ENCODE results near the gene LCN12. TPM values are rescaled to one million over a fixed set of nuclear protein-coding genes. Genes with fewer than 3 reads are reported as not detected.

The LCN12 gene, protein sequence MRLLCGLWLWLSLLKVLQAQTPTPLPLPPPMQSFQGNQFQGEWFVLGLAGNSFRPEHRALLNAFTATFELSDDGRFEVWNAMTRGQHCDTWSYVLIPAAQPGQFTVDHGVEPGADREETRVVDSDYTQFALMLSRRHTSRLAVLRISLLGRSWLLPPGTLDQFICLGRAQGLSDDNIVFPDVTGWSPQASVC
- not detected in 2 replicates for total RNA-seq

DNA sequence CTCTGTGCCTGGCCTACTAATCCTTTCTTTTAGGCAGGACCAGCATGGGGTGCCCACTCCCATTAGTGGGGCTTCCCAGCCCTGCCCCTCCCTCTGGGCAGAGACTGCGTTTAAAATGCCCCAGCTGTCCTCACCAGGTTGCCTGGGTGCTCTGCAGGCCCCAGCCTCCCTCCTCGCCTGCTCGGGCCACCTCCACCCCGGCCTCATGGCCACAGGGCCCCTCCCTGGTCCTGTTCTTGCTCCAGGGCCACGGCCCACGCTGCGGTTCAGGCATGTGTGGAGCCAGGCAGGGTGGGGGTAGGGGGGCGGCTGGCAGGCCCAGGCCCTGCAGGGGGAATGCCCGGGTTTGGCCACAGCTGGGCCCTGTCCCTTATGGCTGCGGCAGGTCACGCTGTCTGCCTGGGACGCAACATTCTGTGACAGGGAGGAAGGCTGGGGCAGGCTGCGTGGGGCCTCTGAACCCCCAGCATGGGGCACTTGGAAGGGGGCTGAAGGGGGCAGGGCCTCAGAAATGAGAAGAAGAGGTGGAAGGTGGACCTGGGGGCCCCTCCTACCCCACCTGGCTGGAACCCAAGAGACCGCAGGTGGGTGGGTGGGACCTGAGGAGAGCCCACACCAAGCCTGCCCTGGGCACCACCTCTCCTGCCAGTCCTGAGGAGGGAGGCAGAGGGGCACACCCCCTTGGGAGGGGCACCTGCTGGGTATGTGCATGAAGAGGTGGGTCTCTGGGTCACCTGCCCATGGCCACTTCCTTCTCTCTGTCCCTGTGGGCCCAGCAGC is at the start of gene LCN12:
LCN12 (plus strand) TSS at position 733 of the 780 bp plus-strand sequence. CDS start 55 bp downstream, outside the sequence.

DNA sequence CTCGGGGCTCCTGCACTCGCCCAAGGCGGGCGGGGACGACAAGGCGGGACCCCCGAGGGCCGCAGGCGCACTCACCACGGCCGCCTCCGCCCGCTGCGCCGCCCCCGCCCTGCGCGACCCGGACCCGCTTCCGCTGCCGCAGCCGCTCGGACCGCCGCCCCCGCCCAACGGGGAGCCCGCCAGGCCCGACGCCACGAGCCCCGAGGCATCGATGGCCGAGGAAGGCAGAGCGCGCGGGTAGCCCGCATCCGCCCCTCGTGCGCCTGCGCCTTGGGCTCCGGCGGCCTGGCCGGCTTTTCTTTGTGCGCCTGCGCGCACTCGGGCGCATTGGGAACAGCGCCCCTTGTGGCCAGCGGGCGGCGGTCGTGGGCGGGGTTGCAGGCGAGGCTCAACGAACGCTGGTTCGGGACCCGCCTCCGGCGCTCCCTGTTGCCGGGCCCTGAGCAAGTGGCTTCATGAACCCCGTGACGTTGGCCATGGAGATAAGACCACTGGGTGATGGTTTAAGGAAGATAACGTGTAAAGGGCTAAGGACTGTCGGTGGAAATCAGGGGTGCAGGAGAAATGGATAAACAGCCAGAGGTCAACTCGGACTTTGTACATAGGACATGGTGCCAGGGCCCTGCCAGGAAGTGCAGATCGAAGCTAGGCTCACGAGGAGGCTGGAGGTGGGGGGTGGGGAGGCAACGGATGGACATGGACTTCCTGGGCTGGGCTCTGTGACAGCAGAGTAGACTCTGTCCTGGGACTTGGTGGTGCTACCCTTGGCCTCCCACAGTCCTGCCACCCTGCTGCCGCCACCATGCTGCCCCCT is 7.3 kb upstream of the LCN12 start, which contains the start of the genes C8G and FBXW5:
C8G (plus strand) TSS at position 725 of the 814 bp plus-strand sequence; CDS start at position 803, 78 bp downstream.
FBXW5 (minus strand) TSS at position 220 of the 814 bp plus-strand sequence. CDS start 655 bp downstream, outside the sequence.

DNA sequence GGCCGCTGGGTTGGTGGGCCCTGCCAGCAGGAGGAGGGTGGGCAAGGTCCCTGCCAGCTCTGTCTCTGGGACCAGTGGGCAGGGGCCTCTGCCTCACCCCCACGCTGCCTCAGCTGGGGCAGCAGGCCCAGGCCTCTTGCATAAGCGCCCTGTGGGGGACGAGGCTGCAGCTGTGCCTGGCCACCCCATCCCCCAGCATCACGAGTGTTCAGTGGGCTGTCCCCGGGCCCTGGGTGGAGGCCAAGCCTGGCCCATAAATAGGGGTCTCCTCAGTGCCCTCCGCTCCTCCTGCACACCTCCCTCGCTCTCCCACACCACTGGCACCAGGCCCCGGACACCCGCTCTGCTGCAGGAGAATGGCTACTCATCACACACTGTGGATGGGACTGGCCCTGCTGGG is 25.1 kb downstream of the LCN12 start, which contains the start of gene PTGDS:
PTGDS (plus strand) TSS at position 282 of the 400 bp plus-strand sequence; CDS start at position 357, 75 bp downstream.

DNA sequence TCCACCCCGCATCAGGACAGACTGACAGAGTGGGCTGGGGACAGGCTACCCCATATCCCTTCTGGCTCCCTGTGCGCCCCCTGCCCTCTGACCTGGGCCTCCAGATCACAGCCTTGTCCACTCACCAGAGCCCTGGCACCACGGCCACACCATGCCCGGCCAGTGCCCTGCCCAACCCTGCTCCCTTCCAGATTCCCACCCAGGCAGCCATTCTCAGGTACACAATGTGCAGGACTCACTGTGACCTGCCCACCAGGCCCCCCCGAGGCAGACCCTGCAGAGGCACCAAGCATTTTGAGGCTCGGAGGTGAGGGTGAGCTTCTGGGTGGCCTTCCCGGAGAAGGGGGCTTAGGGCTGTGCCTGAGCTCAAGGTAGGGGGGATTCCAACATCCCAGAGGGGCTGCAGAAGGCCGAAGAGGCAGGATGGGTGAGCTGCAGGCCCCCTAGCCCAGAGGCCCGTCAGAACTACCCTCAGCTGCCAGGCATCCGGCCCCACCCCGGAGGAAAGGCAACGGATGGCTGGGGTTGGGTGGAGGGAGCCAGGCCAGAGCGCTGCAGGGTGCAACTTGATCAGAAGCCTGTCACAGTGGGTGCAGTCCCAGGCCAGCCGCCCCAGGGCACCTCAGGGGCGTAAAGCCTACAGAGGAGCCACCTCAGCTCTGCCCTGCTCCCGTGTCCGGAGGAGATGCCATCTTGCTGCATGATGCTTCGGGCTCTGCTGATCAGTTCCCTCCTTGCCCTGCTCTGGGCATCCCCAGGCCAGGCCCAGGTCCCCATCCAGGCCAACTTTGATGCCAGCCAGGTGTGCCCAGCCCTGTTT is 30.4 kb downstream of the LCN12 start, which contains the start of gene LCNL1:
LCNL1 (plus strand) TSS at position 762 of the 820 bp plus-strand sequence. CDS start 594 bp downstream, outside the sequence.

DNA sequence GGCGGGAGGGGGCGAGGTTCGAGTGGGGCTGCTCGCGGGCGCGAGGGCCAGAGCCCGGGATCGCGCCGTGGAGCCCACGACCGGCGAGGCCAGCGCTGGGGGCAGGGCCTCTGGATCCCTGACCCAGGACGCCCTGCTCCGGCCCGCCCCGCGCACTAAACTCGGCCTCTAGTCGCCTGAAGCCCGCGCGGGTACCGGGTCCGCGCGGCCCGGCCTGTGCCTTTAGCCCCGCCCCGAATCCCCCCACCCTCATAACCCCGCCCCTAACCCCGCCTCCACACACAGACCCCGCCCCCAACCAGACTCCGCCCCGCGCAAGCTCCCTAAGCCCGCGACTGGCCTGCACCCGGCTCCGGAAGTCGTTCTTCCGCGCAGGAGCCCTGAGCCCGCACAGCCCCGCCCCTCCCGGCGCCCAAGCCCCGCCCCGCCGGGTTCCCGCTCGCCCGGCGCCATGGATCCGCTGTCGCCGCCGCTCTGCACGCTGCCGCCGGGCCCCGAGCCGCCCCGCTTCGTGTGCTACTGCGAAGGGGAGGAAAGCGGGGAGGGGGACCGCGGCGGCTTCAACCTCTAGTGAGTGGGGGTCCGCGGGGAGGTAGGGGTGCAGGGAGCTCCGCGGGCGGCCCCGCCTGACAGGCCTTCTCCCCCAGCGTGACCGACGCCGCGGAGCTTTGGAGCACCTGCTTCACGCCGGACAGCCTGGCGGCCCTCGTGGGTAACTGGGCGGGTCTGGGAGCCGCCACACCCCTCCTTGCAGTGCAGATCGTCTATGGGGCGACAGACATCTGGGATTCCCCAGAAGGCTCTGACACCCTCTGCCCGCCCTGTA is 40.1 kb downstream of the LCN12 start, which contains the start of gene PAXX:
PAXX (plus strand) TSS at position 430 of the 826 bp plus-strand sequence; CDS start at position 452, 22 bp downstream.

DNA sequence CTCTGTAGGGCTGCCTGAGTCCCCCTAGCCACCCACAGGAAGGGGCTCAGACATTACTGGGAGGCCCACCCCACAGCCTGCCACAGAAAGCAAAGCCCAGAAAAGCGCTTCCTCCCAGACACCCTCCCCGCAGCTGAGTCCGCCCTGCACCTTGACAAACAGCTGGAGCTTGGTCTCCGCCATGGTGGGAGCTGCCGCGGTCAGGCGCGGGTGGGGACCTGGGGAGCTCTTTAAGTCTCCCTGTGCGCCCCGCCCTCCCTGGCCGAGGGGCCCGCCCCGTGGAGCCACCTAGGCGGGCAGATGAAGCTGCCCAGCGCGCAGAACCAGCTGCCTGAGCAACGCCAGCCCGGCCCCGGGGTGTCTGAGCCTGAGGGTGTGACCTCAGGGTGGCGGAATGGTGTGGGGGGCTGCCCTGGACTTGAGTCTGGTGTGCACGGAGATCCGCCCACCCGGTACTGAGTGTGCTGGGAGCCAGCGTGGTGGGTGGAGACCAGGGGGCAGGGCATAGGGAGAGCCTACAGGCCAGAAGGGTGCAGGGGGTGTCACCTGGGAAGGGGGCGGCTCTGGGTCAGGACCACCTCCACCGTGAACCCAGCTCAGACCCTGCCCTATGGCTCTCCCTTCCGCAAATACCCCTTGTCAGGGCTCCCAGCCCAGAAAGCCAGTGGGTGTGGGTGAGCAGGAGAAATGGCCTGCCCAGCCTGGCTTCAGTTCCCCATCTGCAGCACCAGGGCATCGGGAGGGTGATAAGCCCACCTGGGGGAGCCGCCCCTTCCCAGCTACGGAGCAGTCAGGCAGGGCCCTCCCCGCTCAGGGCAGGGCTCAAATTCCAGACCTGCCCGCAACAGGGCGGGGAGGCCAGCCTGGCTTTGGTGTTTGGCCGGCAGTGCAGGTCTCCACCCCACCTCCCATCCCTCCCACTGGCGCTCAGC is 44.6 kb downstream of the LCN12 start, which contains the start of gene CLIC3:
CLIC3 (minus strand) TSS at position 208 of the 932 bp plus-strand sequence; CDS start at position 183, 25 bp downstream.

Other genes starting within 250 kb of the LCN12 start
- gene DIPK1B, start 239.7 kb upstream of the LCN12 start, total RNA-seq, result 171 and 201 TPM in 2 replicates
- gene LCN10, start 209.3 kb upstream of the LCN12 start, total RNA-seq, result not detected in 2 replicates
- gene LCN6, start 203.7 kb upstream of the LCN12 start, total RNA-seq, result not detected in 2 replicates
- gene LCN8, start 194.0 kb upstream of the LCN12 start, total RNA-seq, result not detected in 2 replicates
- not detected in 2 replicates for gene LCN15, start 187.8 kb upstream of the LCN12 start, total RNA-seq
- gene TMEM141, start 160.9 kb upstream of the LCN12 start, total RNA-seq, result 105 and 109 TPM in 2 replicates
- under 0.01 and 0.46 TPM in 2 replicates for gene CCDC183, start 155.9 kb upstream of the LCN12 start, total RNA-seq
- 57.9 and 64.6 TPM in 2 replicates for gene RABL6, start 144.3 kb upstream of the LCN12 start, total RNA-seq
- gene AJM1, start 109.8 kb upstream of the LCN12 start, total RNA-seq, result 0.61 and 0.65 TPM in 2 replicates
- gene PHPT1, start 102.9 kb upstream of the LCN12 start, total RNA-seq, result 91.8 and 130 TPM in 2 replicates
- gene MAMDC4, start 99.9 kb upstream of the LCN12 start, total RNA-seq, result 0.32 and 1.5 TPM in 2 replicates
- 352 and 430 TPM in 2 replicates for gene EDF1, start 86.0 kb upstream of the LCN12 start, total RNA-seq
- gene TRAF2, start 65.8 kb upstream of the LCN12 start, total RNA-seq, result 11.1 and 11.4 TPM in 2 replicates
- gene FBXW5, start 7.5 kb upstream of the LCN12 start, total RNA-seq, result 124 and 151 TPM in 2 replicates
- not detected in 2 replicates for gene C8G, start 7.0 kb upstream of the LCN12 start, total RNA-seq
- 0.65 TPM in 1 of 2 replicates, not detected in the other for gene PTGDS, start 25.2 kb downstream of the LCN12 start, total RNA-seq
- gene LCNL1, start 30.7 kb downstream of the LCN12 start, total RNA-seq, result not detected in 2 replicates
- 18.8 and 26.0 TPM in 2 replicates for gene PAXX, start 40.1 kb downstream of the LCN12 start, total RNA-seq
- 0.32 TPM in 1 of 2 replicates, not detected in the other for gene CLIC3, start 44.3 kb downstream of the LCN12 start, total RNA-seq
- 4.0 and 8.4 TPM in 2 replicates for gene ABCA2, start 76.0 kb downstream of the LCN12 start, total RNA-seq
- not detected in 2 replicates for gene FUT7, start 79.8 kb downstream of the LCN12 start, total RNA-seq
- 28.3 and 29.2 TPM in 2 replicates for gene NPDC1, start 93.9 kb downstream of the LCN12 start, total RNA-seq
- gene ENTPD2, start 101.8 kb downstream of the LCN12 start, total RNA-seq, result not detected in 2 replicates
- gene SAPCD2, start 118.3 kb downstream of the LCN12 start, total RNA-seq, result 15.3 and 19.3 TPM in 2 replicates
- 6.2 and 15.8 TPM in 2 replicates for gene UAP1L1, start 125.2 kb downstream of the LCN12 start, total RNA-seq
- gene MAN1B1, start 134.7 kb downstream of the LCN12 start, total RNA-seq, result 57.0 and 64.3 TPM in 2 replicates
- 63.1 and 69.8 TPM in 2 replicates for gene DPP7, start 162.5 kb downstream of the LCN12 start, total RNA-seq
- gene GRIN1, start 186.9 kb downstream of the LCN12 start, total RNA-seq, result under 0.01 TPM in 2 replicates
- not detected in 2 replicates for gene LRRC26, start 217.8 kb downstream of the LCN12 start, total RNA-seq
- gene TMEM210, start 219.8 kb downstream of the LCN12 start, total RNA-seq, result not detected in 2 replicates
- 22.7 and 24.6 TPM in 2 replicates for gene ANAPC2, start 236.3 kb downstream of the LCN12 start, total RNA-seq
- 105 and 126 TPM in 2 replicates for gene SSNA1, start 236.4 kb downstream of the LCN12 start, total RNA-seq
- gene TPRN, start 248.5 kb downstream of the LCN12 start, total RNA-seq, result 4.6 and 5.5 TPM in 2 replicates

Data from epithelial cell of umbilical artery (primary cell).